Fibroblast of skin of right quadriceps (primary cell): ENCODE data around the gene SLC25A48.
A peak's percentile ranks its signal among the peaks of the same experiment; 100 is the strongest.

Source experiments
- DNase-seq: peaks from one replicate; pipeline ENCODE4 v3.0.0-alpha.2; 2013

Gene SLC25A48

DNA sequence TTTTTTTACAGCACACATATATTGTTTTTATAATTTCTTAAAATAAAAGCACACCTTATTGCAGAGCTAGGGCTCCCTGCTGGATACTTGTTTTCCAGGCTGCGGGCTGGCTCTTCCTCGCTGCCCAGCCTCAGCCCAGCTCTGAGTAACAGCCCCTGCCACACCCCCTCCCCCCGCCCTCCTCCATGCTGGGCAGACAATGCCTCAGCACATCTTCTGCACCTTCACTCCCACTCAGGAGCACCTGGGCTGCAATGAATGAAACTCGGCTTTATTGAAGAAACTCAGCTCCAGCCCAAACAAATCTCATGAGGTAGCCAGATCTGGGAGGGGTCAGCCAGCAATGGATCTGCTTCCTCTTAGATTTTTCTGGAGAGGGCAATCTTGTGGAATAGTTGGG, 51.7 kb downstream of the SLC25A48 start:
- DNase-seq, result no peak

DNA sequence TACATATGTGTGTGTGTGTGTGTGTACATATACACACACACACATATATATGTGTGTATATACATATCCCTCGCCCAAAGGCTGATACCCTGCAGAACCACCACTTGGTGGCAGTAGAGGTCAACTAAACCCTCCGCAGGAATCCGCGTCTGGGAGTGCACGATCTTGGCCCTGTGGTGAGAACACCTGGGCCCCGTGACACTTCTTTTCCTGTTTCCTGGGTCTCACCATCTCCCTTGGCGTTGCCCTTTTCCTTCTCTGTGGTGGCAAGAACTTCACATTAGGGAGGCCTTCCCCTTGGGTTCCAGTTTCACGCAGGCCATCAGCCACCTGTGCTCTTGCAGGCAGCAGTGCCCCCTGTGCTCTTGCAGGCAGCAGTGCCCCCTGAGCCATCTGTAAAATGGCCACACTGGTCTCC, 53.0 kb downstream of the SLC25A48 start:
- peak; percentile 66 for DNase-seq

DNA sequence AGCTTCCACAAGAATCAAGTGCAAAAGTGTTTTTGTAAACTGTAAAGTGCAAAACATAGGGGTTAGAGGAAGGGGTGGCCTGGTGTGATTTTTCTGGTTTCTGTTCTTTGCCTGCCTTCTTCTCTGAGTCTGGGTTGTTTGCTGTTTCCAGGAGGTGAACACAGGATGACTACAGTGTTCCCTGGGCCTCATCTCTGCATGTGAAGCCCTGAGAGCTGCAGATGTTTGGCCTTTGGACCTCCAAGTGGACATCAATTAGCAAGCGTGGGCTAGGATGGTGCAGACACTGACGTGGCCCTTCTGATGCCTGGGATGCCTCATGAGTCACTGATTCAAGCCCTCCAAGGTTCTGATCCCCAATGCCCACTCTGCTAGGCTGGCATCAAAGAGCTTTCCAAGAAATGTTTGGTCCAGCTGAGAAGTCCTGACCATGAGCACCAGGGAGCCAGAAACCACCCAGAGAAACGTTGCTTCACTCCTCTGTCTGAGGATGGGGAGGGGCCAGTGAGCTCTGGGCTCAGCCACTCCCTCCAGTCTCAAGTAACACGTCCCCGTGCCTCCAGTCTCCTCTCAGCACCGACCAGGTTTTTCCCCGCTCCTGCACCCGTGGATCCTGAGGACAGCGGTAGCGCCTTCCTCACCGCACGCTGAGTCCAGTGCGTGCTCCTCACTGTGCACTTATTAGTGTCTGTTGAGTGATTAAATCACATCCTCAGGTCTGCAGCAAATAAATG, 53.6 kb downstream of the SLC25A48 start:
- peak; percentile 24 for DNase-seq

DNA sequence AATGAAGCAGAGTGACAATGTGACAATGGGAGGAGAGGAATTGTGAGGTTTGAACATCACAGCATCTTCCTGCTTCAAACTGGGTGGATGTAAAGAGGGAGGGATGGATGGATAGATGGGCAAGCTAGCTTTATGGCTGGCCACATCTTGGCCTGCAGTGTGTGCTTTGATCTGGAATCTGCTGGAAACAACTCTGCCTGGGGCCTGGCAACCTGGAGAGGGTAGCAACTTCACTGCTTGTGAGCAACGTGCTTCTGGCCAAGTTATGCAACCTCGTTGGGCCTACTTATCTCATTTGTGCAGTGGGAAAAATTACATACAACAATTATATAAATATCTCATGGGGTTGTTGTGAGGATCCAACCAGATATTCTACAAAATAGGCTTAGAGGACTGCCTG, 55.8 kb downstream of the SLC25A48 start:
- no peak for DNase-seq

DNA sequence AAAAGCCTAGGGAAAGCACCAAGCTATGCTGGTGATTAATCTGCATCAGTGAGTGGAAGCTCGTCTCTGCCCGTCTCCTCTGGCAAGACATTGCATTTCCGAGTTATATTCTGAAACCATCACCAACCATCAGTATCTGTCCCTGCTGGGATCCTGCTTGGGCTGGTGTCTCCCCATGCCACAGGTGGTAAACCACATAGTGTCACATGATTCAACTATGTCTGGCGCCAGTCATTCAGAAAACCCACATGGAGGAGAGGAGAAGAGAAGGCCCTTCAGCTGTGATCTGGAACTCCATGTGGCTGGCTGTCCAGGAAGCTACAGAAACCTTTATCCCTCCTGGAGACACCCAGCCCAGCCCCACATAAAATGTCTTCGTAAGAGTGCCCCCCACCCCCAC, 56.4 kb downstream of the SLC25A48 start:
- DNase-seq, result no peak

DNA sequence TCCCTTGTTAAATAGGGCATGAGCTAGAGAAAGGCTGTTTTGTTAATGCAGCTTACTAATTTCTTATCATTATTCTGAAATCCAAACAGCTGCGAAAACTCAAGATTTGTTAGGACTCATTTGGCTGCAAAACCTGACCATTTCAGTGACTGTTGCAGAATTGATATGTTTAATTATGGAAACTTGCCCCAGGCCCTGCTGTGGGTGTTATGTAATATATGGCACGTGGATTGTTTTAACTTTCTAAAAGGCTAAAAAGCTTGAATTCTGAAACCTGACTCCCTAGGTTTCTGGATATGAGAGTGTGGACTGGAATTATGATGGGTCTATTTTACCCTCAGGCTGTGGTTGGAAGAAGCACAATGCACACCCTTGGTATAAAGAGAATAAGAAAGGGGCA, 56.8 kb downstream of the SLC25A48 start:
- no peak for DNase-seq

DNA sequence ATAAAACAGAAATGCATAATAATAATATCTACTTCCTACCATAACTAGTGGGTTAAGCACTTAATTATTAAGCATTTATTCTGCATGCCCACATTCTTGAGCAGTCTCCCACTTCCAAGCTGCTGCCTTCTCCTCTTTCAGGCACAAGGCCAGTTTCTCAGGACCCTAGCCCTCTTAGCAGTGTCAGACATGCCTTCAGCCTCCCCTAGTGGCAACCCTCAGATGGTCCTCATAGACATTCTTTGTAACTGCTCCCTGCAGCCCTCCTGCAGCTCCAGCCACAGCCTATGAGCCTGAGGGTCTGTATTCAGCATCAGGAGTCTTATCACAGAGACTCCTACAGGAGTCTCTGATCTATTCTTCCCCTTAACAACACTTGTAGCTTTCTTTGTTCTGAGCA, 57.3 kb downstream of the SLC25A48 start:
- DNase-seq, result no peak

DNA sequence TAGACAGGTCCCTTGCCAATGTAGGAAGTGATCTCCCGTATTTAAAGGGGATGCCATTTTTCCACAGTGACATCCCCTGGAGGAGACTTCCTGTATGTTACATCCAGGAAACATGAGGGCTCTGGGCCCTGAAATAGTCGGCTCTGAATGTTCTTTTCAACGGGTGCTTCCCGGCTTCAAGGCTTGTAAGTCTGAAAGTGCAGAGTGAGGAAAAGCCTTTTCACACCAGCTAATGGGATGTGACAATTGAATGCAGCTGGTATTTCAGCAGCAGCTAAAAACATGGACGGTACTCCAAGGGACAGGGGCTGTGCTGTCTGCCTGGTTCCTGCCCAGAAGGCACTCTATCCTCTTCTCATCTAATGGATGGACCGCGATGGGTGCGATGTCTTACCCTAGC, 59.8 kb downstream of the SLC25A48 start:
- no peak for DNase-seq

DNA sequence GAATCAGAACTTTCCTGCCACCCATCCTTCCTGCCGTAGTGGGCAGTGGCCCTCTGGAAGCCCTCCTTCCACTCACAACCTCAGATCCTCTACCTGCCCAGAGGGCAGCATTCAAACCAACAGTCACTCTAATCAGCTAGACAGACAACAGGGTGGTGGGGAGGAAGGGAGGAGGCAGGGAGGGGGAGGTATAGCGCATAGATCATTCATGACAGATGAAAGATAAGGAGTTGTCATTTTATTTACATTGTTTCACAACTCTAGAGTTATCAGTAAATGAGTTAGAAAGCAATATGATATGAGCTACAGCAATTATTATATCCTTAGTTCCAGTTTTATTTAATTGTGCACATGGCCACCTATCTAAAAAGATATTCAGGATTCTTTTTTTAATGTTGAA, 60.3 kb downstream of the SLC25A48 start:
- no peak for DNase-seq

DNA sequence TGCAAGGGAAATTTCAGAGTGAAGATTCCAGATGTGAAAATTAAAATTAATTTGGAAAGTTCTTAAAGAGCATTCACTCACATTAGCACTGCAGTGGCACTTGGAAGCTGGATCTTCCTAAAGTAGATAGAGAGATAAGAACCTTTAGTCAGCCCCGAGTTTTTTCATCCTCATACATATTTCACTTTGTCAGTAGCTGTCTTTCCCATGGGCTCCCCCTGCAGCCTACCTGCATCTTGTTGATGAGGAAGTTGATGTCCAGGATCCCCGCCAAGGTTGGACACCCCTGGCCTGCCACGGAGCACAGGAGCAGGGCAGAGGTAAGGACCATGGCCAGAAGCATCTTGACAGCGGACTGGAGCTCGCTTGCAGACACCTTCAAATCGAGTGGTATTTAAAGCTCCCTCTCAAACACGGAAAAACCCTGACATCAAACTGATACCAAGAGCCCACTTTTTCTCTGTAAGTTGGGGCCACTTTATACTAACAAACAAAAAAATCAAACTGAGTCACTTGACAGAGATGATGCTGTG, 61.1 kb downstream of the SLC25A48 start, which contains the start of gene IL9:
IL9 (minus strand) TSS at position 368 of the 533 bp plus-strand sequence; CDS start at position 343, 25 bp downstream.
- DNase-seq, result no peak

DNA sequence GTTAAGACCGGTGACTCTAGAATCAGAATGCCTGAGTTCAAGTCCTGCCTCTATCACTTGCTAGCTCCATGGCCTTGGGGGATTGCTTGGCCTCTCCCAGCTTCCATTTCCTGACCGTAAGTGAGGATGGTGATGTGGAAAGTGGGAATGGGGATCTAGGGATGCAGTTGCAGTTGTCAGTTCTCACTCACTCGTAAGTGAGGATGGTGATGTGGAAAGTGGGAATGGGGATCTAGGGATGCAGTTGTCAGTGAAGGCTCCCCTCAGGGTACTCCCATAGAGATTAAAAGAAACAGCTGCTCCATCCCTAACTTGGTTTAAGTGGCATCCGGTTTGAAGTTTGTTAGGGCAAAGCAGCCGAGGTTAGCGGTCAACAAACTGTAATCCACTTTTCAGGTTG, 64.2 kb downstream of the SLC25A48 start:
- DNase-seq, result no peak

DNA sequence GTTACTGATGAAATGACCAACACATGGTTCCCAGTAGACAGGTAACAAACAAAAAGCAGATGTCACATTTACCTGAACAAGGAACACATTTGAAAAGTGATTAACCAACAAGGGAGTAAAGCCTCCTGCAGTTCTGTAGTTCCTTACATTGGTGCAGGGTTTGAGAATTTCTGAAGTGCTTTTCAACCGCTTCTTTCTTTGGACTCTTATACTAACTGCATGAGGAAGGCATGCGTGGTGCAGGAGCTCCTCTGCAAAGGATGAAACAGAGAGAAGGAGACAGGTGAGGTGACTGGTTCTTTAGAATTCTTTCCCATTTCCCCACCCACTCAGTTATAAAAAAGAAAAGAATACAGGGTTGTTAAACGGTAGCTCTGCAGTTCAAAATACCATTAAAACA, 65.8 kb downstream of the SLC25A48 start:
- no peak for DNase-seq

DNA sequence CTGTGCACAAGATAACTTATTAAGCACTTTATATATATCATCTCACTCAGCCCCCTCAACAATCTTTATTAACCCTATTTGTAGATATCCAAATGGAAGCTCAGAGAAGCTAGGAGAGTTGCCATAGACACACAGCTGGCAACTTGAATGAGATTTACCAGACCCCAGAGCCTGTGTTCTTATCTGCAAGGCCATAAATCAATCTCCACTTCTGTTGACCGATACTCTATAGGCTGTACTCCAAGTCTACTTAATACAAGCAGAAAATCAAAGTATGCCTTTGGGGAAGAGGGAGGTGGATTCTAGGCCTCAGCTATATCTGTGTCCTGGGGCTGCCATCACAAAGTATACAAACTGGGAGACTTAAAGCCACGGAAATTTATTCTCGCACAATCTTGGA, 67.2 kb downstream of the SLC25A48 start:
- no peak for DNase-seq

DNA sequence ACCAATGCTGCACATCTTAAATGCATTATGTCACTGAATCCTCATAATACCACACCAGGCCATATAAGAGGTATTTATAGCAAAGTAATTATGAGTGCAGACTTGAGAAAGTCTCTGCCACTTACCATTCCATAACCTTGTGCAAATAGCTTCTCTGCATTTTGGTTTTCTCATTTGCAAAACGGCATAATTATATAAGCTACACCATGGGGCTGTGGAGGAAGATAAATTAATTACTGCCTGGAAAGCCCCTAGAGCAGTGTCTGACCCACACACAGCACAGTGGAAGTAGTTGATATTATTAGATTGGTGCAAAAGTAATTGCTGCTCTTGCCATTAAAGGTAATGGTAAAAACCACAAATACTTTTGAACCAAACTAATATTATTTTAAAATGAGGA, 70.7 kb downstream of the SLC25A48 start:
- no peak for DNase-seq

DNA sequence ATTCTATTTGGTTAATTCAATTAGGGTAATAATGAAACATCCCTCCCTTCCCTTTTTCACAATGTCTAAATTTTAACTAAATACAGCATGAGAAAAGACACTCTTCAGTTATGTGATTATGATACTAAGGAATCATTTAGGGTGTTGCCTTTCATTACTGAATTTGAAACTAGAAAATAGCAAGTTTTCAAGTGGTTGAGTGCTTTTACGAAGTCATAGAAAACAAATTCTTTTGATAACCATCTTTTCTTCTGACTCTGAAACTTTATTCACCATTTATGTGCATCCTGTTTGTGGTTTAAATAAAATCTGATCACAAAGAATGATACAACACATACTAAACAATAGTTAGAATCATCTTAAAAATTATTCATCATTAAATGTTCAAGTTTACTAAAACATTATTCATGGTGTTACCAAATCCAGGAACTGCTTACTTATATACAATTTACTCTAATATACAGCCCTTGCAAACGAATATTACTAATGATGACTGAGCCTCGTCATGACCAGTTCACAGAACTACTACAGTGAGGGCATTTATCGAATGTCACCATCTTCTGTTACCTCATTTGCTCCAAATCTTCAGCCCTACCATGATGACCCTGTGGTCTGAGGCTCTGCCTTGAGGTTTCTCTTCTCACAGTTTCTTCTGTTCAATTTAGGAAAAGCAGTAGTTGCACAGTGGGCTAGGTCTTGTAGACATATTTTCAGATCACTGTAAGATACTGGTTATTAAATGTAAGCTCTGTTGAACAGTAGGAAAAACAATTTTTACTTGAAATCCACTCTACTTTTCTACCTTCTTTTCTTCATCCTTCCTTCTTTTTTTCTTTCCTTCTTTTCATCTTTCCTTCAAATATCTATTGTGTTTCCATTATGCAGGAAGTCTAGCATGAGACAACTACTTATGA, 79.5 kb downstream of the SLC25A48 start:
- no peak for DNase-seq

DNA sequence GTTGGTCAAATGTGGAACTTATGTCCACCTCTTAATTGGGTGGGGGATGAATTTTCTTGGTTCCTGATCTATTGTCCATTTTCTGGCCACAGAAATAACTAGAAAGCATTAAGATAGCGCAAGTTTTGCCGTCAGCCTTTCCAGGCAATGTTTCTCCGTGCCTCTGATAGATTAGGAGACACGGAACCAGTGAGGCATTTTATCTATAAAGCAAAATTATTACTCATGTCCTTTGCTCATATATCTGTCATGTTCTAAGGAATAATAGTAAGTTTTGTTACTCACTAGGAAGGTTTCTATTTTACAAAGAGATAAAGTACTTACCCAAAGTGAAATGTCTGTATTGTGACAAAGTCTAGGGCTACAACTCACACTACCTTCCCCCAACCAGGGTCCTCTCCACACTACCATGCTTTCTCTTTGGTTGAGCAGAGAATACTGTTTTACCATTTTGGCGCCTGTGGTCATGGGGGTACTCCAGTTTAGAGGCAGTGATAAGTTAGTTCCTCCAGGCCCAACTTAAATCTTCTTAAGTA, 81.1 kb downstream of the SLC25A48 start:
- no peak for DNase-seq

DNA sequence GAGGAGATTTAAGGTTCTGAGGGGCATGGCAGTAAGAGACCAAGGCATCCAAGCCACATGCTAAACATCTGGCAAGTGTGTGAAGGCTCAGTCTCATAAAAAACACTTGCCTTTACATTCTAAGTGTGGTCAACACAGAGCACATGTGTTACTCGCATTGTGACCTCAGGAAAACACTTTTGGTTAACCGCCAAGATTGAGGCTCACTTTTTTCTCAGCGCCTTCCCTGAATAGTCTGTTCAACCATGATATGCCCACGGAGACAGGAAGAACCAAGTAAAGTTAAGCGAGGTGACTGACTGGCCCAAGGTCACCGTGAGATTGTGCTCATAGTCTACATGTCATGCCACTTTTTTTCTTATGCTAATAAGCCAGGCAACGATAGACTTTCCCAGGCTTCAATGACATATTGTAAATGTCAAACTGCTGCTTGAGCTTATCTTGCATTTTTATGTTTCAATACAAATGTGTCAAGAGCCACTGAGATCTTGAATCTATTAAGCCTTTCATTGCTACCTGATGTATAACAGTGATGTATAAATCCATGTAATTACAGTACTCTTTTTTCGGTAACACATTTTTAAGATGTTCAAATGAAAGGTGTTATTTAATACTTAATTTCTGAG, 82.3 kb downstream of the SLC25A48 start:
- DNase-seq, result no peak

DNA sequence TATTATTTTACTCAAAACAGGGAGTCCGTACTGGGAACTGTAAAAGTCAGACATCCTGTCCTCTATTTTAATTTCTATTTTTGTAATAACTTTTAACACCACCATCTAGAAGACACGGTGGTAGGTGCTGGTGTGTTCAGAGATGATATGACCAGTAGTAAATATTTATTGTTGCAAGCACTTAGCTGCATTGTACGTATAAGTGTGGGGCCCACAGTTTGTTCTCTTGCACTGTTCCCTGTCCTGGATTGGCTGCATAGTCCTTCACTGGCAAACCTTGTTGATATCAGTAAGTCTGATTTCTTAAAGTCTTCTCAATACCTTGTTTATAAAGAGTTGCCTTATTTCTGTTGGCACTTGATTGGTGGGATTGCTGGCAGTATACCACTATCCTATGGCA, 85.7 kb downstream of the SLC25A48 start:
- DNase-seq, result no peak

DNA sequence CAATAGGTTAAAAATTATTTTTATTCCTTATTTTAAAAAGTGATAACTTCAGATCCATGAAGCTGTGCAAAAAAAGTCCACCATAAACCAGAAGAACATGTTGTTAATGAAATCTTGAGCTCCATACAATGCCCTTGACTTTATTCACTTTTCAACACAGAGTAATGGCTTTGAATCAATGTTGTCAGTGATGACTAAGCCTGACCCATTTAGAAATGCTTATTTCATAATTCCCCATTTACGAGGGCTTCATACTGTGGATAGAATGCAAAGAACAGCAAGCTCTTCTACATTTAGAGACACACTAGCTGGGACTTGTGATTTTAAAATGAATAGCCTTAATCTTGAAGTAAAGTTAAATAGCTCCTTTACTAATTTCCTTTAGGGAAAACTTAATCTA, 86.9 kb downstream of the SLC25A48 start:
- DNase-seq, result peak; percentile 37

DNA sequence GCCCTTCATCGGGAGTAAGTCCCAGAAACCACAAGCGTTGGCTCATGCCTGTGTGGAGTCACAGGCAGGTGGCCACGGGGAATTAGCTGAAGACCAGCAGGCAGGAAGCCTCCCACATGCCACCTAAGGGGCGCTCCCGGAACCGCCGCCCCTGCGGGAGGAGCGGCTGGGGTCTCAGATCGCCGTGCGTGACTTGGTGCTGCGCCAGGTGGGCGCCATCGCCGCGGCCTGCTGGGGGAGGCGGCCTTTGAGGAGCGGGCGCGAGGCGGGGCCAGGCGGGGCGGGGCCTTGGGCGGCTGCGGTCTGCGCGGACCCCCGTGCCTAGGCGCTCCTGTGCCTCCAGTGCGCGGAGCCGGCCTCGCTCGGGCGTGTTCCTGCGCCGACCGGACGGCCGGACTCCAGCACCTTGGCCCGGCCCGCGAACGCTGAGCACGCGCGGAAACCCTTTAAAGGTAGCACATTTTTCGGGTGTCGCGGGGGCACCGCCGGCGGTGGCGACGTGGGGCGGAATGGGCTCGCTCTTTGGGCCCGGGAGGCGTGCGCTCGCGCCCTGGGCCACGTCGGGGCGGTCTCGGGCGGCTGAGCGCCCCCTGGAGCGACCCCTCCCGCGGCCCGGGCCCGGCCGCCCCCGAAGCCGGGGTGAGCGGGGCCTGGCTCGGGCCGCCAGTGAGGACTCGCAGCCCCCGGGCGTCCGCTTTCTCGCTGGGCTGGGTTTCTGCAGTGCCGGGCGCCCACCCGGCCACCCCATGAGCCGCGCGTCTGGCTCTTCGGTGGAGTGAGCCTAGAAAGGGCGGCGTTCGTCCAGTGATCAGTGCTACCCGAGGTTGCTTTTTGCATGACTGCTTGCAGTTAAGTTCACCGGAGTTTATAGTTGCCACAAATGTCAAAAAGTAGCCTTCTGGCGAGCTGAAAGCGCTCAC, 95.8 kb downstream of the SLC25A48 start:
- DNase-seq, result peak; percentile 6

DNA sequence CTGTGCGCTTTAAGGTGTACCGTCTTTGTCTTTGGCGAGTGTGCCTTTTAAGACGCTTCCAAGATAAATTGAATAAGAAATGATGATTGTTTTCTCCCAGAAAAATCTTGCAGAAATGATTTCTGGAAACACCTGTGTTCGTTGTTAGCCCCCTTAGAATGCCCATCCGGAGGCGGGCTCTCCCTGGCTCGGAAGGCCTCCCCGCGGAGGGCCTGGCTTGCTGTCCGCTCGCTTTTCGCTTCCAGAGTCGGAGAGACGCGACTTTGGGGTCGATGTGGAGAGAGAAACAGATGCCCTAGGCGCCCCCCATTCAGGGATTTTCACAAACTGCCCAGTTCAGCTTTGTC, 96.5 kb downstream of the SLC25A48 start:
- DNase-seq, result no peak

DNA sequence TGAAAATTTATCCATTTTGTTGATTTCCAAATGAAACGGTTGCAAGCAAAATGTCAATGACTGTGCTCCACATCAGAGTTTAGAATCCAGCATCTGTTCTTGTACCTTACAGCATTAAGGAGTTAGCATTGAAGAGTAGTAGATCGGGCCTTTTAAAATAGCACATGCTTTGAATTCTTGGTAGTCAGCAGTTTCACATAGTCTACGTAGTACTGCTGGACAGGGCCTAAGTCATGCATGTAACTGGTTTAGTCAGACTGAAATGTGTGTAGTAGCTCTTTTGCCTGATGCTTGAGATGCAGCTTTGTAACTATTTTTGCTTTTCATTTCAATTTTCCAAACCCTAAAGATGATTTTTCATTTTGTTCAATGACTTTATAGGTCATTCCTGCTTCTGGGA, 100.5 kb downstream of the SLC25A48 start:
- DNase-seq, result peak; percentile 6
